ENCODE data around the gene SUSD4.
A peak's percentile ranks its signal among the peaks of the same experiment; 100 is the strongest.

Gene SUSD4

DNA sequence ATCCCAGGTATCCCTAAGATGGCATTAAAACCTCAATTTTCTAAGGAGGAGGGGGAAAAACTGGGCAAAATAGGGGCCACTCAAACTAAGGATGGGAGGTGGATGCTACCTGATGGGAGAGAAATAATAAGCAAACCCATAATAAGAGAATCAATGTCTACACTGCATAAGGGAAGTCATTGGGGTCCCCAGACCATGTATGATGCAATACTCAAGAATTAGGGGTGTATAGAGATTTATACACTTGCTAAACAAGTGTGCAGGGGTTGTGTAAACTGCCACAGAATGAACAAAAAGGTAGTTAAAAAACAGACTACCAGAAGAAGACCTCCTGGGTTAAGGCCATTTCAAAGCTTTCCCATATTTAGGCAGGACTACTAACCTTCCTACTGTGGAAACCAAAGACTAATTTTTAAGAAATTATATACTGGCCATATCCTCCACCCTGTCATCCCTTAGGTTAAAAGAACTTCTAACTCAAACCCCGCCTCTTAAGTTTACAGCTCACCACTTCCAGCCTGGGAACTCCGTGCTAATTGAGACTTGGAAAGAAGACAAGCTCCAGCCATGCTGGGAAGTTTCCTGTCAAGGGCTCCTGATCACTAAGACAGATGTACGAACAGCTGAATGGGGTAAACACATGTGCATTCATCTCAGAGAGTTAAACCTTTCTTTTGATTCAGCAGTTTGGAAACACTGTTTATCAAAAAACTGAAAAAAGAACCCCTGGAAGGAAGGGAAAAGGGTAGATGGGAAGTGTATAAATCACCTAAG, 156.5 kb downstream of the SUSD4 start:
- in situ Hi-C loops (cut with HindIII; ENCODE audit: low sequenced_read_pairs), result no loop called here

DNA sequence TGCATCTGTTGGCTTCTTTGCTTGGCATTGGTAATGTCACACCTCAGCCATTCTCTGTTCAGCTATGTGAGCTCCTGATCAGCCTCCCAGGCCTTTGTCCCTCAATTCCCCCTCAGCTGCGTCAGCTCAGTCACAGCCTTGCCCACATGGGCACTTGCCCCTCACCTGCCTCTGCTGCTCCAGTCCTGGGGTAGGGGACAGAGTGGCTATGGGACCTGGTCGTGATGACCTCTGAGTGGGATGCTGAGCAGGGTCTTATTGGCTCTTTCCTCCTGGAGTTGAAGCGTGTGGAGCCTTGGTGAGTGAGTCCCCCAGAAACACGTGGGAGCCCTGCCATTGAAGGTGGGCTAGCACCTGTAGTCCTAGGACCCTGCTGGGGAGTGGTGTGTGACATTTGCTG, 159.6 kb downstream of the SUSD4 start:
- no peak overlapping the region for H3K4me3 ChIP-seq (ENCODE audit: low read depth, low read length)
- in situ Hi-C loops (cut with HindIII; ENCODE audit: low sequenced_read_pairs), result no loop called here
- DNase-seq (ENCODE audit: low read depth), result no peak
- TF ChIP-seq, protein P1, sequence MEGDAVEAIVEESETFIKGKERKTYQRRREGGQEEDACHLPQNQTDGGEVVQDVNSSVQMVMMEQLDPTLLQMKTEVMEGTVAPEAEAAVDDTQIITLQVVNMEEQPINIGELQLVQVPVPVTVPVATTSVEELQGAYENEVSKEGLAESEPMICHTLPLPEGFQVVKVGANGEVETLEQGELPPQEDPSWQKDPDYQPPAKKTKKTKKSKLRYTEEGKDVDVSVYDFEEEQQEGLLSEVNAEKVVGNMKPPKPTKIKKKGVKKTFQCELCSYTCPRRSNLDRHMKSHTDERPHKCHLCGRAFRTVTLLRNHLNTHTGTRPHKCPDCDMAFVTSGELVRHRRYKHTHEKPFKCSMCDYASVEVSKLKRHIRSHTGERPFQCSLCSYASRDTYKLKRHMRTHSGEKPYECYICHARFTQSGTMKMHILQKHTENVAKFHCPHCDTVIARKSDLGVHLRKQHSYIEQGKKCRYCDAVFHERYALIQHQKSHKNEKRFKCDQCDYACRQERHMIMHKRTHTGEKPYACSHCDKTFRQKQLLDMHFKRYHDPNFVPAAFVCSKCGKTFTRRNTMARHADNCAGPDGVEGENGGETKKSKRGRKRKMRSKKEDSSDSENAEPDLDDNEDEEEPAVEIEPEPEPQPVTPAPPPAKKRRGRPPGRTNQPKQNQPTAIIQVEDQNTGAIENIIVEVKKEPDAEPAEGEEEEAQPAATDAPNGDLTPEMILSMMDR (IDR thresholded peaks at IDR 0.05; ENCODE audit: low read depth, low read length, missing control alignments), result no peak

More for the DNA sequence above, 156.5 kb downstream of the SUSD4 start:
- DNase-seq (ENCODE audit: low read depth), result peak; percentile 81
- TF ChIP-seq, protein P1 (IDR thresholded peaks at IDR 0.05; ENCODE audit: low read depth, low read length, missing control alignments), result no peak
- no peak overlapping the region for H3K4me3 ChIP-seq (ENCODE audit: low read depth, low read length)

GRCh38 chr1:223203694-223204093, 160.3 kb downstream of the SUSD4 start:
- TF ChIP-seq, protein P1 (IDR thresholded peaks at IDR 0.05; ENCODE audit: low read depth, low read length, missing control alignments), result no peak
- DNase-seq (ENCODE audit: low read depth), result no peak
- in situ Hi-C loops (cut with HindIII; ENCODE audit: low sequenced_read_pairs), result no loop called here
- no peak overlapping the region for H3K4me3 ChIP-seq (ENCODE audit: low read depth, low read length)

DNA sequence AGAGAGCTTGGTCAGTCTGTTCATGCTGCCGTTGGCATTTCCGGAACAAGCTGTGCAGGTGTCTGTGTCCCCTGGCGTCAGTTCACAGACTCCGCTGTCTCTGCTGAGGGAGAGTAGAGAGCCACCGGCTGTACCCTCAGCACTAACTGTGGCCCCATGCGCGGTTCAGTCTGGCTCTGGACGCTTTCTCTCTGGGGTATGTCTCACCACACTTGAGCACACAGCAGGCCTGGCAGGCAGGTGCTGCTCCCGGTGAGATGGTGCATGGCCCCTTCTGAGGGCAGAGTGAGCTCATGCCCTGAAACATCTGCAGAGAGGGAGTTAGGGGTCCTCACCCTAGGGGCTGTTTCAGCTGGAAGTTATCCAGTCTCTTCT, 161.0 kb downstream of the SUSD4 start:
- TF ChIP-seq, protein P1 (IDR thresholded peaks at IDR 0.05; ENCODE audit: low read depth, low read length, missing control alignments), result no peak
- no peak for DNase-seq (ENCODE audit: low read depth)
- no peak overlapping the region for H3K4me3 ChIP-seq (ENCODE audit: low read depth, low read length)
- in situ Hi-C loops (cut with HindIII; ENCODE audit: low sequenced_read_pairs), result no loop called here

GRCh38 chr1:223202376-223203033, 161.5 kb downstream of the SUSD4 start:
- DNase-seq (ENCODE audit: low read depth), result no peak
- TF ChIP-seq, protein P1 (IDR thresholded peaks at IDR 0.05; ENCODE audit: low read depth, low read length, missing control alignments), result no peak
- H3K4me3 ChIP-seq (ENCODE audit: low read depth, low read length), result no peak overlapping the region
- in situ Hi-C loops (cut with HindIII; ENCODE audit: low sequenced_read_pairs), result no loop called here

DNA sequence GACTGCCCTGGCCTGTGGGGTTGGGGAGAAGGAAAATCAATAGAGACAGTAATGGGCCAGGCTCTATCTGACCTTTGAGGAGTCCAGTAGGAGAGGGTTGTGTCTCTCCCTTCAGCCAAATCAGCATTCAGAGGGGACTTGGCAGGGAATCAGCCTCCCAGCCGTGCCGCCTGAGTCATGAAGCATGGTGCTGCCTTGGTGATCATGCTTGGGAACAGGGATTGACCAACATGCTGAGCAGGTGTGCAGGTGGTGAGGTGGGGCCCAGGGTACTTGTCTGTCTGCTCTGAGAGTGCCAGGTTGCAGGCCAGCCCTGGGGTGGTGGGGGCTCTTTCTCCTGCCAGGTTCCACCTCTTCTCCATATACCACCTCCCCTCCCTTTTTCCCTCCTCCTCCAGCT, 162.0 kb downstream of the SUSD4 start:
- no peak overlapping the region for H3K4me3 ChIP-seq (ENCODE audit: low read depth, low read length)
- in situ Hi-C loops (cut with HindIII; ENCODE audit: low sequenced_read_pairs), result no loop called here
- DNase-seq (ENCODE audit: low read depth), result no peak
- TF ChIP-seq, protein P1 (IDR thresholded peaks at IDR 0.05; ENCODE audit: low read depth, low read length, missing control alignments), result no peak

Data from astrocyte of the cerebellum (primary cell).